ENCODE data around the gene FYN.

FYN gene

GRCh38 chr6:111810294-111811131, 62.7 kb downstream of the FYN start:
- H3K4me3 ChIP-seq (ENCODE audit: low read length): no peak overlapping the region
- no peak for TF ChIP-seq CTCF (IDR thresholded peaks at IDR 0.05; ENCODE audit: insufficient read depth, low read depth, low read length, missing control alignments)
- no peak for DNase-seq (ENCODE audit: low read depth)

GRCh38 chr6:111809766-111810165, 63.5 kb downstream of the FYN start:
- TF ChIP-seq CTCF (IDR thresholded peaks at IDR 0.05; ENCODE audit: insufficient read depth, low read depth, low read length, missing control alignments): no peak
- no peak overlapping the region for H3K4me3 ChIP-seq (ENCODE audit: low read length)
- no peak for DNase-seq (ENCODE audit: low read depth)

- H3K4me3 ChIP-seq (ENCODE audit: low read length): no peak overlapping the region
- no peak for TF ChIP-seq CTCF (IDR thresholded peaks at IDR 0.05; ENCODE audit: insufficient read depth, low read depth, low read length, missing control alignments)
Measured at GRCh38 chr6:111809264-111809663, 64.0 kb downstream of the FYN start.

GRCh38 chr6:111808493-111808892, 64.8 kb downstream of the FYN start:
- H3K4me3 ChIP-seq (ENCODE audit: low read length): no peak overlapping the region
- no peak for TF ChIP-seq CTCF (IDR thresholded peaks at IDR 0.05; ENCODE audit: insufficient read depth, low read depth, low read length, missing control alignments)
- DNase-seq (ENCODE audit: low read depth): no peak

More at GRCh38 chr6:111809264-111809663, 64.0 kb downstream of the FYN start:
- DNase-seq (ENCODE audit: low read depth): no peak

GRCh38 chr6:111806561-111807497, 66.4 kb downstream of the FYN start:
- DNase-seq (ENCODE audit: low read depth): no peak
- no peak overlapping the region for H3K4me3 ChIP-seq (ENCODE audit: low read length)
- no peak for TF ChIP-seq CTCF (IDR thresholded peaks at IDR 0.05; ENCODE audit: insufficient read depth, low read depth, low read length, missing control alignments)

- no peak overlapping the region for H3K4me3 ChIP-seq (ENCODE audit: low read length)
- no peak for TF ChIP-seq CTCF (IDR thresholded peaks at IDR 0.05; ENCODE audit: insufficient read depth, low read depth, low read length, missing control alignments)
- no peak for DNase-seq (ENCODE audit: low read depth)
Measured at GRCh38 chr6:111806165-111806547, 67.1 kb downstream of the FYN start.
